ENCODE measurements around the gene OSER1. TPM values are rescaled to one million over a fixed set of nuclear protein-coding genes. Genes with fewer than 3 reads are reported as not detected.
A peak's percentile ranks its signal among the peaks of the same experiment; 100 is the strongest.
"Not testable (repeated sequence)": the region's sequence is repeated elsewhere in the genome, so short reads cannot be mapped to it uniquely, and the experiment has no call there.

OSER1 gene
- total RNA-seq, 1 donor from 2014 or later = 38.5 TPM

- peak; percentile 43 to 92 for DNase-seq (ENCODE audit: low read depth in 2 of 2)
These were observed 6.3 kb downstream of the OSER1 start for GRCh38 chr20:44204156-44204831.

- no peak for DNase-seq (ENCODE audit: low read depth in 2 of 2)
These were observed 7.4 kb downstream of the OSER1 start for GRCh38 chr20:44203161-44203560.

- DNase-seq (ENCODE audit: low read depth in 2 of 2) = no peak
These were observed 9.6 kb downstream of the OSER1 start for GRCh38 chr20:44200983-44201382.

- DNase-seq (ENCODE audit: low read depth in 2 of 2) = no peak
These were observed 10.2 kb downstream of the OSER1 start for GRCh38 chr20:44200371-44200770.

GRCh38 chr20:44199877-44200276, 10.7 kb downstream of the OSER1 start:
- DNase-seq (ENCODE audit: low read depth in 2 of 2) = no peak

- DNase-seq (ENCODE audit: low read depth in 2 of 2) = no peak
These were observed 11.7 kb downstream of the OSER1 start for GRCh38 chr20:44198872-44199271.

GRCh38 chr20:44196271-44196670, 14.3 kb downstream of the OSER1 start:
- DNase-seq (ENCODE audit: low read depth in 2 of 2) = no peak

GRCh38 chr20:44195605-44196004, 15.0 kb downstream of the OSER1 start:
- DNase-seq (ENCODE audit: low read depth in 2 of 2) = no peak

- DNase-seq (ENCODE audit: low read depth in 2 of 2) = no peak
These were observed 16.8 kb downstream of the OSER1 start for GRCh38 chr20:44193801-44194200.

- DNase-seq (ENCODE audit: low read depth in 2 of 2) = not testable (repeated sequence)
These were observed 18.9 kb downstream of the OSER1 start for GRCh38 chr20:44191640-44192039.

GRCh38 chr20:44190197-44190852, 20.2 kb downstream of the OSER1 start:
- peak; percentile 75 to 83 for DNase-seq (ENCODE audit: low read depth in 2 of 2)

- DNase-seq (ENCODE audit: low read depth in 2 of 2) = no peak
These were observed 21.8 kb downstream of the OSER1 start for GRCh38 chr20:44188752-44189151.

- DNase-seq (ENCODE audit: low read depth in 2 of 2) = no peak
These were observed 22.5 kb downstream of the OSER1 start for GRCh38 chr20:44187772-44188709.

GRCh38 chr20:44187054-44187771, 23.4 kb downstream of the OSER1 start, which contains the start of gene JPH2:
JPH2 (minus strand) TSS chr20:44187188; CDS start chr20:44186705, 483 bp downstream.
- DNase-seq (ENCODE audit: low read depth in 2 of 2) = peak in 1 of 2 donors; percentile 25

- DNase-seq (ENCODE audit: low read depth in 2 of 2) = no peak
These were observed 23.9 kb downstream of the OSER1 start for GRCh38 chr20:44186674-44187053.

GRCh38 chr20:44186201-44186600, 24.4 kb downstream of the OSER1 start:
- no peak for DNase-seq (ENCODE audit: low read depth in 2 of 2)

- no peak for DNase-seq (ENCODE audit: low read depth in 2 of 2)
These were observed 25.0 kb downstream of the OSER1 start for GRCh38 chr20:44185574-44185973.

- no peak for DNase-seq (ENCODE audit: low read depth in 2 of 2)
These were observed 27.3 kb downstream of the OSER1 start for GRCh38 chr20:44183282-44183681.

GRCh38 chr20:44182863-44183262, 27.7 kb downstream of the OSER1 start:
- DNase-seq (ENCODE audit: low read depth in 2 of 2) = no peak

- no peak for DNase-seq (ENCODE audit: low read depth in 2 of 2)
These were observed 28.3 kb downstream of the OSER1 start for GRCh38 chr20:44182135-44182765.

- DNase-seq (ENCODE audit: low read depth in 2 of 2) = peak in 1 of 2 donors; percentile 13
These were observed 29.0 kb downstream of the OSER1 start for GRCh38 chr20:44181611-44182010.
